Mesenchymal stem cell (in vitro differentiated cells and primary cell): ENCODE results near the gene NKIRAS2.
A peak's percentile ranks its signal among the peaks of the same experiment; 100 is the strongest.
"Not testable (repeated sequence)": the region's sequence is repeated elsewhere in the genome, so short reads cannot be mapped to it uniquely, and the experiment has no call there.

ENCODE experiments used
- DNase-seq: peaks from one replicate; pipeline ENCODE4 v3.0.0-alpha.2; 2013
- H2AFZ ChIP-seq: one replicate; pipeline ENCODE4 v1.6.1; 2013; ENCODE audit warnings: low read depth, mild to moderate bottlenecking, control low read depth, inconsistent platforms, low read length, moderate library complexity
- H2AK5ac ChIP-seq: 2 replicates; pipeline ENCODE4 v1.6.1; 2013; ENCODE audit warnings: low read length, moderate library complexity, mild to moderate bottlenecking, inconsistent platforms; ENCODE audit not compliant: severe bottlenecking
- H2BK120ac ChIP-seq: one replicate; pipeline ENCODE4 v1.6.1; 2013; ENCODE audit warnings: low read depth, mild to moderate bottlenecking, inconsistent platforms, low read length, moderate library complexity
- H2BK12ac ChIP-seq, 2 experiments: one replicate each; pipeline ENCODE4 v1.6.1; 2013; ENCODE audit warnings: inconsistent platforms in 2 of 2, low read length in 2 of 2, mild to moderate bottlenecking in 2 of 2, moderate library complexity in 2 of 2, control low read depth in 1 of 2
- H2BK15ac ChIP-seq: one replicate; pipeline ENCODE4 v1.6.1; 2013; ENCODE audit warnings: mild to moderate bottlenecking, low read depth, inconsistent platforms; ENCODE audit not compliant: poor library complexity, severe bottlenecking
- H2BK5ac ChIP-seq: 2 replicates; pipeline ENCODE4 v1.6.1; 2013; ENCODE audit warnings: low read depth, mild to moderate bottlenecking, low read length, control low read depth, inconsistent platforms; ENCODE audit not compliant: poor library complexity, severe bottlenecking
- H3K14ac ChIP-seq, 2 experiments: one replicate each; pipeline ENCODE4 v1.6.1; 2013; ENCODE audit warnings: inconsistent platforms in 2 of 2, low read length in 2 of 2, control low read depth in 1 of 2, mild to moderate bottlenecking in 1 of 2, moderate library complexity in 1 of 2
- H3K18ac ChIP-seq, 2 experiments: one replicate each; pipeline ENCODE4 v1.6.1; 2013; ENCODE audit warnings: inconsistent platforms in 2 of 2, low read length in 2 of 2, control low read depth in 1 of 2, low read depth in 1 of 2, mild to moderate bottlenecking in 1 of 2
- H3K23ac ChIP-seq, 2 experiments: one replicate each; pipeline ENCODE4 v1.6.1; 2013; ENCODE audit warnings: inconsistent platforms in 2 of 2, low read length in 2 of 2, mild to moderate bottlenecking in 2 of 2, moderate library complexity in 2 of 2, control low read depth in 1 of 2
- H3K27ac ChIP-seq: 2 replicates; pipeline ENCODE4 v1.5.1; 2013; ENCODE audit warnings: mild to moderate bottlenecking, moderate library complexity, low read length, control low read depth, inconsistent platforms; ENCODE audit not compliant: poor library complexity, severe bottlenecking
- H3K27me3 ChIP-seq, 2 experiments: 2 replicates each; pipeline versions ENCODE4 v1.6.1 to v1.7.0; 2013; ENCODE audit warnings: low read length in 2 of 2, mild to moderate bottlenecking in 2 of 2, moderate library complexity in 2 of 2, control low read depth in 1 of 2, inconsistent platforms in 1 of 2; ENCODE audit not compliant: control insufficient read depth in 1 of 2, insufficient read depth in 1 of 2
- H3K36me3 ChIP-seq, 2 experiments: 2 replicates each; pipeline versions ENCODE4 v1.6.1 to v1.7.0; 2013; ENCODE audit warnings: low read length in 2 of 2, control low read depth in 1 of 2, inconsistent platforms in 1 of 2, low read depth in 1 of 2, mild to moderate bottlenecking in 1 of 2; ENCODE audit not compliant: insufficient read depth in 2 of 2, control insufficient read depth in 1 of 2
- H3K4ac ChIP-seq, 2 experiments: one replicate each; pipeline ENCODE4 v1.6.1; 2013; ENCODE audit warnings: inconsistent platforms in 2 of 2, low read length in 2 of 2, mild to moderate bottlenecking in 2 of 2, moderate library complexity in 2 of 2, control low read depth in 1 of 2, low read depth in 1 of 2
- H3K4me1 ChIP-seq: 2 replicates; pipeline ENCODE4 v1.6.1; 2013; ENCODE audit warnings: low read depth, low read length, control low read depth; ENCODE audit not compliant: control insufficient read depth, insufficient read depth
- H3K4me2 ChIP-seq: 2 replicates; pipeline ENCODE4 v1.6.1; 2013; ENCODE audit warnings: low read length, mild to moderate bottlenecking, inconsistent platforms; ENCODE audit not compliant: poor library complexity, severe bottlenecking
- H3K4me3 ChIP-seq, 2 experiments: 2 replicates each; pipeline versions ENCODE4 v1.5.1 to v1.7.0; 2013; ENCODE audit warnings: low read length in 2 of 2, mild to moderate bottlenecking in 2 of 2, control low read depth in 1 of 2, low read depth in 1 of 2; ENCODE audit not compliant: insufficient read depth in 1 of 2
- H3K79me1 ChIP-seq: replicated peaks from 2 replicates; pipeline ENCODE4 v1.6.1; 2013; ENCODE audit warnings: mild to moderate bottlenecking, control low read depth, low read length, inconsistent platforms; ENCODE audit not compliant: poor library complexity, severe bottlenecking
- H3K9ac ChIP-seq: 2 replicates; pipeline ENCODE4 v1.7.0; 2013; ENCODE audit warnings: mild to moderate bottlenecking, low read length, moderate library complexity
- H3K9me3 ChIP-seq: 2 replicates; pipeline ENCODE4 v1.7.0; 2013; ENCODE audit warnings: mild to moderate bottlenecking, low read length; ENCODE audit not compliant: control insufficient read depth
- H4K8ac ChIP-seq: one replicate; pipeline ENCODE4 v1.6.1; 2013; ENCODE audit warnings: inconsistent platforms, mild to moderate bottlenecking, low read length, moderate library complexity
- H4K91ac ChIP-seq: one replicate; pipeline ENCODE4 v1.6.1; 2013; ENCODE audit warnings: mild to moderate bottlenecking, low read length, inconsistent platforms
- WGBS: methylation state at CpG from one replicate; pipeline ENCODE4 v1.1.7; 2013; ENCODE audit warnings: mixed read lengths; 5-methylcytosine and 5-hydroxymethylcytosine counted together

Gene NKIRAS2

DNA sequence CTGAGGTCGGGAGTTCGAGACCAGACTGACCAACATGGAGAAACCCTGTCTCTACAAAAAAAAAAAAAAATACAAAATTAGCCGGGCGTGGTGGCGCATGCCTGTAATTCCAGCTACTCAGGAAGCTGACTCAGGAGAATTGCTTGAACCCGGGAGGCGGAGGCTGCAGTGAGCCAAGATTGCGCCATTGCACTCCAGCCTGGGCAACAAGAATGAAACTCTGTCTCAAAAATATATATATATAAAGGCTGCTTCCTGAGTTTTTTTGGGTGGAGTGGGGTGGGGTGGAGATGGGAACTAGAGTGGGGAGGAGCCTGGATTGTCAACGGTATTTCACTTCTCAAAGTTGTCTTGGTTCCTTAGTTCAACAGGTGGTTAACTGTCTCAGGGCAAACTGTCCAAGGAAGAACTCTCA is 9.6 kb upstream of the NKIRAS2 start:
- not testable (repeated sequence) for H2BK15ac ChIP-seq, H3K27me3 ChIP-seq, H4K8ac ChIP-seq, DNase-seq, H2BK12ac ChIP-seq, H3K9me3 ChIP-seq, H3K4me3 ChIP-seq, H3K9ac ChIP-seq, H4K91ac ChIP-seq, H3K23ac ChIP-seq, H3K4me1 ChIP-seq, H2AK5ac ChIP-seq, H3K4ac ChIP-seq, H2BK5ac ChIP-seq, H2AFZ ChIP-seq, H3K4me2 ChIP-seq, H3K27ac ChIP-seq, H3K18ac ChIP-seq, H2BK120ac ChIP-seq, H3K14ac ChIP-seq, H3K79me1 ChIP-seq
- 31% methylated on average over 5 of the region's 9 CpGs for WGBS
- H3K36me3 ChIP-seq: peaks cover 6 to 13% of the 10 kb centered on the region in 2 experiments

DNA sequence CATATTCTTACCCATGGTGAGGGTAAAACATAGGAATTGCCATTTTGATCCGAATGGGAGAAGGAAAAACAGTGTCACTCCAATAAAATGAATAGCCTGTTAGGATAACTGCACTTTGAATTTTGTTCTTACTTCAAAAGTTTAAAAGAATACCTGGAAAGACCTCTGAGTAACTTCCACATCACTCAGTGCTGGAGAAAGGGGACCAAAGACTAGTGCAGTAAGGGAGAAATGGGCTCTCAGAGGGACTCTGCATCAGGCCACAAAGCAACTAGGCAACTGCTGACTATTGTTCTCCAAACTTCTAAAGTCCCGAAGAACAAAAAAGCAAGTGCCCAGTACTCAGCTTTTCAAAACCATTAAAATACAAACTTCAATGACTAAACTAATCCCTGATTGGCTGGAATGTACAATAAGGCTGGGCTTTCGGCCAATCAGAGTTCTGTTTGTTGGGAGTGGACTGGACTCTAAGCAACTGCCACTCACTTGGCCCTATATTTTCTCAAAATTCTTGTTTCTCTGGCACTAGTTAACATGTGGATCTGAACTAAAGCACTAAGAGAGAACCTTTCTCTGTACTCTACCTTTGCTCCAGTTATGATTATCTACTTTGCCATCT is 8.9 kb upstream of the NKIRAS2 start:
- no peaks in the 10 kb centered on the region for H3K9me3 ChIP-seq
- WGBS: 100% methylated on average over 1 of the region's 3 CpGs
- no peak overlapping the region for H2BK5ac ChIP-seq

DNA sequence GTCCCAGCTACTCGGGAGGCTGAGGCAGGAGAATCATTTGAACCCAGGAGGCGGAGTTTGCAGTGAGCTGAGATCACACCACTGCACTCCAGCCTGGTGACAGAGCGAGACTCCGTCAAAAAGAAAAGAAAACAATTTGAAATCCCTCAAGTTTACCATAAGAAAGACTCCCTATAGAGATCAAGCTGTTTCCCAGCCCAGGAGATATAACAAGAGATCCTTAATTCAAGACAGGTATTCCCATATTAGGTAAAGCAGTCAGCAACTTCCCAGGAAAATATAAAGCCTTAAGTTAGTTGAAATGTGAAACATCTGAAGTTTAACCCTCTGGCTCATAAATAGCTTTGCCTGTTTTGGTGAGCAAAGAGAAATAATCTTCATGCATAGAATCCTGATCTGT is 7.5 kb upstream of the NKIRAS2 start:
- H3K4me1 ChIP-seq, H3K4me2 ChIP-seq, H2BK12ac ChIP-seq, H3K27me3 ChIP-seq, H3K23ac ChIP-seq, H3K9ac ChIP-seq, H2BK5ac ChIP-seq, H3K4ac ChIP-seq, H2AFZ ChIP-seq, H4K8ac ChIP-seq, H2AK5ac ChIP-seq, H3K9me3 ChIP-seq, H3K14ac ChIP-seq, H3K79me1 ChIP-seq, H3K18ac ChIP-seq, H3K4me3 ChIP-seq, H4K91ac ChIP-seq, DNase-seq, H2BK15ac ChIP-seq, H3K27ac ChIP-seq, H2BK120ac ChIP-seq: not testable (repeated sequence)
- peaks cover 6 to 13% of the 10 kb centered on the region in 2 experiments for H3K36me3 ChIP-seq
- 94% methylated on average over 4 of the region's 4 CpGs for WGBS

More for the DNA sequence above, 8.9 kb upstream of the NKIRAS2 start:
- Histone ChIP-seq H3K4me3 (no peak overlapping the region), H2BK15ac (no peak overlapping the region), H2AFZ (no peak overlapping the region), H3K14ac (no peak overlapping the region), H3K27me3 (no peaks in the 10 kb centered on the region), H4K8ac (no peak overlapping the region), H3K9ac (no peak overlapping the region), H2AK5ac (peak overlapping the region; percentile 89), H2BK120ac (no peak overlapping the region), H3K4me2 (no peak overlapping the region), H4K91ac (no peak overlapping the region), H3K4me1 (peaks cover 7% of the 10 kb centered on the region), H3K4ac (no peak overlapping the region), H3K79me1 (peaks cover 1% of the 10 kb centered on the region), H3K27ac (no peak overlapping the region), H2BK12ac (no peak overlapping the region), H3K18ac (no peak overlapping the region), H3K23ac (no peak overlapping the region), H3K36me3 (peaks cover 6 to 13% of the 10 kb centered on the region in 2 experiments)
- peak; percentile 45 for DNase-seq

DNA sequence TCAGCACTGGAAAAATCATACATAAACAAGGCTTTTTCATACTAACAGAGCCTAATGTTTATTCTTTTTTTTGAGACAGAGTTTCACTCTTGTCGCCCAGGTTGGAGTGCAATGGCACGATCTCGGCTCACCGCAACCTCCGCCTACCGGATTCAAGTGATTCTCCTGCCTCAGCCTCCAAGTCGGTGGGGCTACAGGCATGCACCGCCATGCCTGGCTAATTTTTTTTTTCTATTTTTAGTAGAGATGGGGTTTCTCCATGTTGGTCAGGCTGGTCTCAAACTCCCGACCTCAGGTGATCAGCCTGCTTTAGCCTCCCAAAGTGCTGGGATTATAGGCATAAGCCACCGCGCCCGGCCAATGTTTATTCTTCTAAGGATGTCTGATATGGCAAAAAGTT is 6.2 kb upstream of the NKIRAS2 start:
- not testable (repeated sequence) for H3K4ac ChIP-seq, H4K91ac ChIP-seq, H3K4me1 ChIP-seq, H4K8ac ChIP-seq, H2AFZ ChIP-seq, H3K9me3 ChIP-seq, H3K23ac ChIP-seq, H2BK15ac ChIP-seq, H3K18ac ChIP-seq, H3K27me3 ChIP-seq, DNase-seq, H3K79me1 ChIP-seq, H3K14ac ChIP-seq, H2BK5ac ChIP-seq, H2BK12ac ChIP-seq, H3K27ac ChIP-seq, H3K4me2 ChIP-seq, H2AK5ac ChIP-seq, H2BK120ac ChIP-seq, H3K4me3 ChIP-seq
- H3K9ac ChIP-seq: peak overlapping the region; percentile 63
- 98% methylated on average over 9 of the region's 12 CpGs for WGBS
- H3K36me3 ChIP-seq: peaks cover 5 to 12% of the 10 kb centered on the region in 2 experiments
